Coronary artery (tissue), 2 donors: Measurements from ENCODE around the gene COQ2.
"Not testable (repeated sequence)": the region's sequence is repeated elsewhere in the genome, so short reads cannot be mapped to it uniquely, and the experiment has no call there.

Experiments
- DNase-seq: peaks from one replicate; pipeline ENCODE4 v3.0.0-alpha.2; 2017; ENCODE audit warnings: low spot score
- H3K27ac ChIP-seq, 2 donors: fragments of 200-600 bp; sonication (generic); one replicate each; pipeline ENCODE4 v1.5.1; 2016 to 2019
- H3K4me3 ChIP-seq: fragments of 200-600 bp; sonication (generic); 2 replicates; pipeline ENCODE4 v1.5.1; 2016; ENCODE audit warnings: mild to moderate bottlenecking, moderate library complexity
- TF ChIP-seq, protein P1 (sequence below): fragments of 200-600 bp; sonication (generic); IDR thresholded peaks from one replicate; pipeline ENCODE4 v1.5.1; 2019; ENCODE audit warnings: antibody characterized with exemption

The COQ2 gene

DNA sequence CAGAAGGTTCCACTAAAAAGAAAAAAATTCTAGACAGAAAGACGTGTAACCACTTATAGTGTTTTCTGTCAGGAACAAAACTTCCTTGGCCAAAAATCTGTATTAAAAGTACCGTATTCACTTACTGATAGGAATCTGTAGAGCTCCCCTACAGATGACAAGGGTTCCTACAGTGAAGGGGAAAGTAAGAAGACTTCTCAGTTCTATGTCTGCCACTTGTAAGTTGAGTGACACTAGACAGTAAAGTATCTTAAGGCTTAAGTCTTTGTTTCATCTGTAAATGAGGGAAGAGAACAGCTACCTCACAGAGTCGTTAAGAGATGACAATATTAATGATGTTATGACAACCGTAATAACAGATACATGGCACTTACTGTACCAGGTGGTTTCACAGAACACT is 3.3 kb downstream of the COQ2 start:
- DNase-seq: no peak
- Histone ChIP-seq H3K4me3 (no peak overlapping the region), H3K27ac (no peak overlapping the region)
- TF ChIP-seq, protein P1, sequence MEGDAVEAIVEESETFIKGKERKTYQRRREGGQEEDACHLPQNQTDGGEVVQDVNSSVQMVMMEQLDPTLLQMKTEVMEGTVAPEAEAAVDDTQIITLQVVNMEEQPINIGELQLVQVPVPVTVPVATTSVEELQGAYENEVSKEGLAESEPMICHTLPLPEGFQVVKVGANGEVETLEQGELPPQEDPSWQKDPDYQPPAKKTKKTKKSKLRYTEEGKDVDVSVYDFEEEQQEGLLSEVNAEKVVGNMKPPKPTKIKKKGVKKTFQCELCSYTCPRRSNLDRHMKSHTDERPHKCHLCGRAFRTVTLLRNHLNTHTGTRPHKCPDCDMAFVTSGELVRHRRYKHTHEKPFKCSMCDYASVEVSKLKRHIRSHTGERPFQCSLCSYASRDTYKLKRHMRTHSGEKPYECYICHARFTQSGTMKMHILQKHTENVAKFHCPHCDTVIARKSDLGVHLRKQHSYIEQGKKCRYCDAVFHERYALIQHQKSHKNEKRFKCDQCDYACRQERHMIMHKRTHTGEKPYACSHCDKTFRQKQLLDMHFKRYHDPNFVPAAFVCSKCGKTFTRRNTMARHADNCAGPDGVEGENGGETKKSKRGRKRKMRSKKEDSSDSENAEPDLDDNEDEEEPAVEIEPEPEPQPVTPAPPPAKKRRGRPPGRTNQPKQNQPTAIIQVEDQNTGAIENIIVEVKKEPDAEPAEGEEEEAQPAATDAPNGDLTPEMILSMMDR: no peak

DNA sequence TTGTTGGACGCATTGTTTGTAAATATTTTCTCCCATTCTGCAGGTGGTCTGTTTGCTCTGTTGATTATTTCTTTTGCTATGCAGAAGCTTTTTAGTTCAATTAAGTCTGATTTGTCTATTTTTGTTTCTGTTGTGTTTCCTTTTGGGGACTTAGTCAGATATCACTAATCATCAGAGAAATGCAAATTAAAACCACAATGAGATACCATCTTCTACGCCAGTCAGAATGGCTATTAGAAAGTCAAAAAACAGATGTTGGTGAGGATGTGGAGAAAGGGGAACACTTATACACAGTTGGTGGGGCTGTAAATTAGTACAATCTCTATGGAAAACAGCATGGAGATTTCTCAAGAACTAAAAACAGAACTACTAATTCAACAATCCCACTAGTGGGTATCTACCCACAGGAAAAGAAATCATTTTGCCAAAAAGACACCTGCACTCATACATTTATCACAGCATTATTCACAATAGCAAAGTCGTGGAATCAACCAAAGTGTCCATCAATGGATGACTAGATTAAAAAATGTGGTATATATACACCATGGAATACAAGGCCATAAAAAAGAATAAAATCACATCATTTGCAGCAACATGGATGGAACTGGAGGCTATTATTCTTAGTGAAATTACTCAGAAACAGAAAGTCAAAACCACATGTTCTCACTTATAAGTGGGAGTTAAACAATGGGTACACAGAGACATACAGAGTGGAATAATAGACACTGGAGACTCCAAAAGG is 8.1 kb downstream of the COQ2 start:
- no peak overlapping the region for H3K4me3 ChIP-seq
- TF ChIP-seq, protein P1: no peak
- no peak overlapping the region for H3K27ac ChIP-seq

DNA sequence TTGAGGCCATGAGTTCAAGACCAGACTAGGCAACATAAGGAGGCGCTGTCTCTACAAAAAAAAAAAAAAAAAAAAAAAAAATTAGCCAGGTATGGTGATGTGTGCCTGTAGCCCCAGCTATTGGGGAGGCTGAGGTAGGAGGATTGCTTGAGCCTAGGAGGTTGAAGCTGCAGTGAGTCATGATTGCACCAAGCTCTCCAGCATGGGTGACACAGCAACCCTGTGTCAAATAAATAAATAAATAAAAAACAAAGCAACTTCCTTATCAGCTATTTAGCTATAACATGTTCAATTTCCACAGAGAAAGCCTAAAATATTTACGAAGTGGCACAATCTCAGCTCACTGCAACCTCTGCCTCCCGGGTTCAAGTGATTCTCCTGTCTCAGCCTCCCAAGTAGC is 10.7 kb downstream of the COQ2 start:
- DNase-seq, H3K4me3 ChIP-seq, H3K27ac ChIP-seq: not testable (repeated sequence)

More for the DNA sequence above, 8.1 kb downstream of the COQ2 start:
- DNase-seq: no peak

DNA sequence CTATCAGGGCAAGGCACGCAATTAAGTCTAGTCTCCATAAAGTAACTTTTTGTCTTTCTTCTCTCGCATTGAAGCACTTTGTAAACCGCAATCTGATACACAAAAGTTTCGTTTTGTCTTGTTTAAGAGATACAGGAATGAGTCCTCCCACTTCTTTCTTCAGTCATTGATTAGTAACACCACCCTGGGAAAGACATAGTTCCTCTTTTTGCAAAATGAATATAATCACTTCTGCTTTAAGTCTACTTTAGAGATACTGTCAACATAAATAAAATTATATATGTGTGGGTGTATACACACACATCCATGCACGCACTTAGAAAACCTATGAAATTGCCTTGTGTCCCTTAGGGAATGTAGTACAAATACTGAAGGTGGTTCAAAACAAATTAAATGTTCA is 11.7 kb downstream of the COQ2 start:
- H3K4me3 ChIP-seq: no peak overlapping the region
- H3K27ac ChIP-seq: no peak overlapping the region
- TF ChIP-seq, protein P1: no peak
- no peak for DNase-seq

DNA sequence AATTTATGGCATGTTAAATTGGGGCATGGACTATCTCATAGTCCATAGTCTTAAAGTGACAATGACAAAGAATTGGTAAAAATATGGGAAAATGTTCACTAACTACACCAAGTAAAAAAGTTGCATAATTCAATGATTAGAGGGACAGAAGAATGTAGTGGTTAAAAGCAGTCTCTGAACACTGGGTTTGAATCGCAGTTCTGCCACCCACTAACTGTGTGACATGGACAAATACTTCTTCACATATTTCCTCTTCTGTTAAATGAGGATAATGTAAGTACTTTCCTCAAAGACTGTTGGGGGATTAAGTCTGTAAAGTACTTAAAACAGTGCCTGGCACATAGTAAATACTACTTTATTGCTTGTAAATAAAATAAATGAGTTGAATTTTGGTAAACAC is 15.3 kb downstream of the COQ2 start:
- no peak overlapping the region for H3K27ac ChIP-seq
- TF ChIP-seq, protein P1: no peak
- no peak for DNase-seq
- no peak overlapping the region for H3K4me3 ChIP-seq

DNA sequence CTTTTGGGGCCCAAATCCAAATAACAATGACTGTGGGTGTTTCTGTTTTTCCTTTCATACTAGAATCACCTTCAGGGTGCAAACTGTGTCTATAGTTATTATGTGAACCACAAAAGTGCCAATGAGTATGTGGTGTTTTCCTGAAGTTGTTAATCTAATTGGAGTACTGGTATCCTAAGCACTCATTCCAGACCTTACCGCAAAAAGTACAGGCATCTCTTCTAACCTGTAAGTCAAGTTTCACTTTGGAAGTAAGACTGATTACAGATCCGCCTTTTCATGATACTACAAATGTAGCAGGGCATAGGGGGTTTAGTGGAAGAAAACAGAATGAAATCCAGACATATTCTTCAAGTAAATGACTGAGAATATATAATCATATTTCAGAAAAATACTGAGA is 16.1 kb downstream of the COQ2 start:
- Histone ChIP-seq H3K27ac (no peak overlapping the region), H3K4me3 (no peak overlapping the region)
- TF ChIP-seq, protein P1: no peak
- DNase-seq: no peak

DNA sequence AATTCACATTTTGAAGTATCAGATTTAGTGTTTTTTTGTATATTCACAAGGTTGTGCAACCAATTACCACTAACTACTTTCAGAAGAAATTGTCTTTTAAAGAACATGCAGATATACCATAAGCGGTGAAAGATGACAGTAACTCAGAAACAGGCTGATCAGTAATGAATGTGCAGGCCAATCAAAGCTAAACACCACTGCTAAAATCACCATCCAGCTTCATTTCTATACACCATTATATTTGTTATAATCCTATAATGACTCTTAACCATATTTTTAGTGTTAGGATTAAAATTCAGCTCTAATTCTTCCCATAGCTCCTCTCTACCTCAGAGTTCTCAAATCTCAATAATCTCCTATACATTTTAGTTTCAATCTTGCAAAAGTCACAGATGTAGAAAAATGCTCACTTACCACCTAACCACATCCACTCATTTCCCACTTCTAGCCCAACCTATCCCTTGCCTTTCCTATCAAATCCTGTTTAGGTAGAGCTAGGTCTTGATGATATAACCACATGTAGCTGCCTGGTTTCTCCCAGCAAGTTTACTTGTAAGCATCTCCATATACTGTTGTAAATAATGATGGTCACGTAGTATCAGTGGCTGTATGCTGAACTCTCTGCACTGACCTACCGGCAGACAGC is 16.6 kb downstream of the COQ2 start:
- H3K4me3 ChIP-seq: no peak overlapping the region
- TF ChIP-seq, protein P1: no peak
- no peak overlapping the region for H3K27ac ChIP-seq
- no peak for DNase-seq
